H1 (cell line): ENCODE measurements around the gene PIGZ. TPM values are rescaled to one million over a fixed set of nuclear protein-coding genes. Genes with fewer than 3 reads are reported as not detected.

Experiments used
- CHD7 ChIP-seq: fragments of 300-600 bp; sonication (generic); IDR thresholded peaks from 2 replicates; pipeline ENCODE4 v1.7.1; 2012; ENCODE audit warnings: low read length, moderate library complexity, mild to moderate bottlenecking, inconsistent platforms; ENCODE audit not compliant: insufficient replicate concordance
- GABPA ChIP-seq: IDR thresholded peaks from 2 replicates; pipeline ENCODE4 v1.6.1; 2011; ENCODE audit warnings: mild to moderate bottlenecking, low read length, moderate library complexity, borderline replicate concordance; ENCODE audit not compliant: insufficient read depth
- JUND ChIP-seq: IDR thresholded peaks from 2 replicates; pipeline ENCODE4 v1.6.1; 2011; ENCODE audit warnings: mild to moderate bottlenecking, improper control_type of control experiment, low read length
- KDM1A ChIP-seq: fragments of 200-600, 300-600 bp; sonication (generic); IDR thresholded peaks from 2 replicates; pipeline ENCODE4 v1.7.1; 2016; ENCODE audit warnings: mild to moderate bottlenecking, low read length, borderline replicate concordance
- KDM4A ChIP-seq: IDR thresholded peaks from one replicate; pipeline ENCODE4 v1.7.1; 2012; ENCODE audit warnings: low read depth, mild to moderate bottlenecking, moderate library complexity, low read length, inconsistent platforms; ENCODE audit not compliant: severe bottlenecking
- ZNF274 ChIP-seq: IDR thresholded peaks from 2 replicates; pipeline ENCODE4 v1.7.0; 2012; ENCODE audit warnings: low read length, borderline replicate concordance; ENCODE audit errors: extremely low read depth
- polyA plus RNA-seq, 7 experiments: library from polyadenylated mRNA; depleted of rRNA in 3 of 7; stranded (reverse) in 5 of 7; unstranded in 2 of 7; fragments of >200 nt in 5 of 7; fragments of 200-250 nt in 2 of 7; gene quantifications; 1 replicate in 5 of 7; 2 replicates in 1 of 7; 4 replicates in 1 of 7; pipeline versions ENCODE4 v1.2.1 to v1.2.3, GENCODE V29; 2011 to 2013; ENCODE audit warnings: missing spikeins in 2 of 7, mixed read lengths in 2 of 7
- total RNA-seq: library from RNA; stranded (reverse); fragmentation: NEBNext Ultra II Directional; extraction: Animal tissue kit (Norgen Biotek cat#: 25700); gene quantifications from 2 replicates; pipeline ENCODE4 v1.2.1, GENCODE V29; 2021
- TF ChIP-seq, protein P1 (sequence below): IDR thresholded peaks from 2 replicates; pipeline ENCODE4 v1.6.1; 2012; ENCODE audit warnings: inconsistent platforms
- TF ChIP-seq, protein P2 (sequence below): IDR thresholded peaks from 2 replicates; pipeline ENCODE4 v1.6.1; 2012; ENCODE audit warnings: inconsistent platforms

PIGZ gene
- total and polyA plus RNA-seq, 2 of the 8 experiments (the other 6 are each of a cell fraction or from before 2014, with no cell fraction given) = 0.32 TPM; not detected in 1

DNA sequence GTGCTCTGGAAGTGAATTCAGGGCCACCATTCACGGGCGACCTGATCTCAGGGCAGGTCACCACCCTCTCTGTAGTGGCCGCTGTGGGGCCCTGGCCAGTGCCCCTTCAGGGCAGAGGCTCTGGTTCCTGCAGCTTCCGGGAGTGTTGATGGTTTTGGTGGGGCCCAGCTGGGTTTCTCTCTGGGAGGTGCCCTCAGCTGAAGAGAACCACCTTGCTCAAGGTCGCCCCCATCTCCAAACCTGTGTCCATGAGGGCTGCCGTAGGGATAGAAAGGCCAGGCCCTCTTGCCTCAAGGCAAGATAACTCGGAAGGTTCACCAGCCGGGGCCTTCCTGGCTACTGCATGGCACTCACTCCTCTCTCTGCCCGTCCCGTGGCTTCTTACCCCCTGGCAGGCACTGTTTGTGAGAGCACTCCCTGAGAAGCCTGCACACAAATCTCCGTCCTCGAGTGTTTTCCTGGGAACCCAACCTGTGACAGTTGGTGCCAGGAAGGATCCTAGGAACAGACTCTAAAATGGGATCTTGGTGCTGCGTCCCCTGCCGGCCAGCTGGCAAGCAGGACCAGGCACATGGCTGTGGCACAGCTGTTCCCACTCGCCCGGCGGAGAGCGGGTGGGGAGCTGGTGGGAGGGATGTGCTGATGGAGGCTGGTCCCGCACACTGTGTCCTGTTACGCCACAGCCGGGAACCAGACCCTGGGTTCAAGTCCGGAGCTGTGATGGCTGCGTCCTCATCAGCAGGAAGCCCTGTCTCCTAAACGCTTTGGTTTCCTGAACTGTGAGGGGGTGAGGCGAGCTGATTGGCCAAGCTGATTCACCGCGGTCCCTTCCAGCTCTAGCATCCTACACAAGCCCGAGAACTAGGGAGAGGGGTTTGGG is 23.2 kb upstream of the PIGZ start (continued):
- TF ChIP-seq CHD7 (no peak), GABPA (no peak), ZNF274 (no peak), JUND (no peak), KDM4A (no peak), KDM1A (no peak)
- TF ChIP-seq, protein P1, sequence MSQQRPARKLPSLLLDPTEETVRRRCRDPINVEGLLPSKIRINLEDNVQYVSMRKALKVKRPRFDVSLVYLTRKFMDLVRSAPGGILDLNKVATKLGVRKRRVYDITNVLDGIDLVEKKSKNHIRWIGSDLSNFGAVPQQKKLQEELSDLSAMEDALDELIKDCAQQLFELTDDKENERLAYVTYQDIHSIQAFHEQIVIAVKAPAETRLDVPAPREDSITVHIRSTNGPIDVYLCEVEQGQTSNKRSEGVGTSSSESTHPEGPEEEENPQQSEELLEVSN = peak; percentile 40; the same call in 1 of the 2 replicates
- TF ChIP-seq, protein P2, sequence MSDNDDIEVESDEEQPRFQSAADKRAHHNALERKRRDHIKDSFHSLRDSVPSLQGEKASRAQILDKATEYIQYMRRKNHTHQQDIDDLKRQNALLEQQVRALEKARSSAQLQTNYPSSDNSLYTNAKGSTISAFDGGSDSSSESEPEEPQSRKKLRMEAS = peak; percentile 63; the same call in 1 of the 2 replicates
